SK-N-SH (cell line): Measurements from ENCODE around the gene LLGL2. TPM values are rescaled to one million over a fixed set of nuclear protein-coding genes. Genes with fewer than 3 reads are reported as not detected.
A peak's percentile ranks its signal among the peaks of the same experiment; 100 is the strongest.

ENCODE experiments used
- CTCF ChIA-PET: fragments of 300-600, 350-600 bp; formaldehyde crosslinking; extraction: SDS; loops from one replicate; lab custom pipeline; 2021; lab: Yijun Ruan, JAX
- POLR2A ChIA-PET: fragments of 350-600 bp; sonication (Branson Sonifier 250); formaldehyde crosslinking; extraction: SDS; loops from one replicate; lab custom pipeline; 2020; ENCODE audit warnings: antibody characterized with exemption, inconsistent platforms; lab: Yijun Ruan, JAX
- DNase-seq: peaks from one replicate; pipeline ENCODE4 v3.0.0; 2012
- H2AFZ ChIP-seq: fragments of 200-600 bp; sonication (generic); 2 replicates; pipeline ENCODE4 v1.8.1; 2016; ENCODE audit warnings: antibody characterized with exemption, mild to moderate bottlenecking, low read depth
- H3F3A ChIP-seq: fragments of 200-600 bp; sonication (generic); replicated peaks from 2 replicates; pipeline ENCODE3; 2016; ENCODE audit warnings: antibody characterized with exemption, mild to moderate bottlenecking; ENCODE audit not compliant: insufficient read depth
- H3K27ac ChIP-seq, 2 experiments: fragments of 200-500 bp in 1 of 2; fragments of 200-600 bp in 1 of 2; sonication (Bioruptor generic) in 1 of 2; sonication (generic), shearing (Covaris generic) in 1 of 2; 2 replicates each; pipeline versions ENCODE4 v1.5.1 to v1.6.1; 2014 to 2016; ENCODE audit warnings: low read depth in 2 of 2, inconsistent platforms in 1 of 2, low read length in 1 of 2, mild to moderate bottlenecking in 1 of 2, mixed read lengths in 1 of 2
- H3K27me3 ChIP-seq: fragments of 200-600 bp; sonication (generic), shearing (Covaris generic); 2 replicates; pipeline ENCODE4 v1.6.1; 2016; ENCODE audit warnings: mixed run types; ENCODE audit not compliant: insufficient read depth
- H3K36me3 ChIP-seq, 2 experiments: fragments of 200-500 bp in 1 of 2; fragments of 200-600 bp in 1 of 2; sonication (Bioruptor generic) in 1 of 2; sonication (generic) in 1 of 2; replicated peaks in 1 of 2; 2 replicates each; pipeline versions ENCODE3 to v1.5.1; 2014 to 2016; ENCODE audit warnings: low read length in 1 of 2, mild to moderate bottlenecking in 1 of 2; ENCODE audit not compliant: insufficient read depth in 2 of 2, control insufficient read depth in 1 of 2
- H3K4me1 ChIP-seq, 2 experiments: fragments of 200-500 bp in 1 of 2; fragments of 200-600 bp in 1 of 2; sonication (Bioruptor generic) in 1 of 2; sonication (generic), shearing (Covaris generic) in 1 of 2; 2 replicates each; pipeline versions ENCODE4 v1.5.1 to v1.6.1; 2014 to 2016; ENCODE audit warnings: low read depth in 1 of 2, low read length in 1 of 2, mixed run types in 1 of 2; ENCODE audit not compliant: insufficient read depth in 2 of 2, control insufficient read depth in 1 of 2
- H3K4me2 ChIP-seq: fragments of 200-600 bp; sonication (generic), shearing (Covaris generic); 2 replicates; pipeline ENCODE4 v1.6.1; 2017; ENCODE audit warnings: mixed run types
- H3K4me3 ChIP-seq, 2 experiments: fragments of 200-500 bp in 1 of 2; fragments of 200-600 bp in 1 of 2; sonication (Bioruptor generic) in 1 of 2; sonication (generic), shearing (Covaris generic) in 1 of 2; 2 replicates each; pipeline versions ENCODE4 v1.5.1 to v1.8.1; 2014 to 2016; ENCODE audit warnings: low read depth in 2 of 2, inconsistent platforms in 1 of 2, low read length in 1 of 2, mild to moderate bottlenecking in 1 of 2, mixed read lengths in 1 of 2, moderate library complexity in 1 of 2
- H3K79me2 ChIP-seq: fragments of 200-600 bp; sonication (generic); 2 replicates; pipeline ENCODE4 v1.8.1; 2017; ENCODE audit warnings: mild to moderate bottlenecking; ENCODE audit not compliant: insufficient read depth
- H3K9ac ChIP-seq: fragments of 200-600 bp; sonication (generic); 2 replicates; pipeline ENCODE4 v1.6.1; 2017; ENCODE audit warnings: mixed run types
- H3K9me2 ChIP-seq: fragments of 200-600 bp; sonication (generic); 2 replicates; pipeline ENCODE4 v1.6.1; 2017; ENCODE audit warnings: mixed run types
- H3K9me3 ChIP-seq: fragments of 200-600 bp; sonication (generic); 2 replicates; pipeline ENCODE4 v1.6.1; 2017; ENCODE audit warnings: mixed run types, mild to moderate bottlenecking, moderate library complexity
- H4K20me1 ChIP-seq: fragments of 200-600 bp; sonication (generic); 2 replicates; pipeline ENCODE4 v1.6.1; 2017; ENCODE audit warnings: mild to moderate bottlenecking, mixed run types; ENCODE audit not compliant: insufficient read depth
- CTCF ChIP-seq: fragments of 200-600 bp; sonication (generic); IDR thresholded peaks from 2 replicates; pipeline ENCODE4 v1.6.1; 2017; ENCODE audit warnings: antibody characterized with exemption, mild to moderate bottlenecking, moderate library complexity
- ELF1 ChIP-seq: IDR thresholded peaks from 2 replicates; pipeline ENCODE4 v1.4.0; 2012
- EP300 ChIP-seq, 2 experiments: IDR thresholded peaks; 2 replicates each; pipeline versions ENCODE4 v1.4.0 to v1.6.1; 2012; ENCODE audit warnings: borderline replicate concordance in 1 of 2, low read depth in 1 of 2, low read length in 1 of 2
- FOSL2 ChIP-seq: IDR thresholded peaks from 2 replicates; pipeline ENCODE4 v1.4.0; 2012; ENCODE audit warnings: low read depth, mild to moderate bottlenecking, moderate library complexity, borderline replicate concordance
- FOXJ3 ChIP-seq: sonication (generic); formaldehyde crosslinking; IDR thresholded peaks from 2 replicates; pipeline ENCODE4 v1.5.1; 2020; ENCODE audit warnings: mild to moderate bottlenecking, missing genetic modification reagents
- GABPA ChIP-seq: IDR thresholded peaks from 2 replicates; pipeline ENCODE4 v1.4.0; 2012; ENCODE audit warnings: low read depth, mild to moderate bottlenecking
- GATA2 ChIP-seq: sonication (generic); formaldehyde crosslinking; IDR thresholded peaks from 2 replicates; pipeline ENCODE4 v1.5.0; 2020; ENCODE audit warnings: mild to moderate bottlenecking, missing genetic modification reagents
- MEF2A ChIP-seq: IDR thresholded peaks from 2 replicates; pipeline ENCODE4 v1.4.0; 2012; ENCODE audit warnings: low read depth, borderline replicate concordance
- MXI1 ChIP-seq: IDR thresholded peaks from 2 replicates; pipeline ENCODE4 v1.6.1; 2012; ENCODE audit warnings: mild to moderate bottlenecking, low read depth, low read length, improper control_type of control experiment
- NFIC ChIP-seq: IDR thresholded peaks from 2 replicates; pipeline ENCODE4 v1.4.0; 2012; ENCODE audit warnings: borderline replicate concordance
- NRF1 ChIP-seq: IDR thresholded peaks from 2 replicates; pipeline ENCODE4 v1.6.1; 2012; ENCODE audit warnings: low read depth, mild to moderate bottlenecking, low read length
- PBX3 ChIP-seq: IDR thresholded peaks from 2 replicates; pipeline ENCODE4; 2012
- POLR2AphosphoS5 ChIP-seq: IDR thresholded peaks from 2 replicates; pipeline ENCODE4 v1.6.1; 2012; ENCODE audit warnings: low read depth, low read length
- RAD21 ChIP-seq: IDR thresholded peaks from 2 replicates; pipeline ENCODE4 v1.6.1; 2012; ENCODE audit warnings: mild to moderate bottlenecking, low read length
- REST ChIP-seq: IDR thresholded peaks from 2 replicates; pipeline ENCODE4 v1.6.1; 2012; ENCODE audit warnings: mild to moderate bottlenecking, low read depth, low read length, moderate library complexity
- RFX5 ChIP-seq: IDR thresholded peaks from 2 replicates; pipeline ENCODE4 v1.6.1; 2012; ENCODE audit warnings: mild to moderate bottlenecking, improper control_type of control experiment, low read length
- RXRA ChIP-seq: IDR thresholded peaks from 2 replicates; pipeline ENCODE4 v1.4.0; 2012; ENCODE audit warnings: low read depth, mild to moderate bottlenecking, borderline replicate concordance
- SIN3A ChIP-seq: IDR thresholded peaks from 2 replicates; pipeline ENCODE4 v1.6.1; 2012; ENCODE audit warnings: low read depth, mild to moderate bottlenecking, low read length, moderate library complexity, borderline replicate concordance
- SMC3 ChIP-seq: IDR thresholded peaks from 2 replicates; pipeline ENCODE4 v1.6.1; 2012; ENCODE audit warnings: low read depth, low read length, improper control_type of control experiment
- TAF1 ChIP-seq: IDR thresholded peaks from 2 replicates; pipeline ENCODE4 v1.6.1; 2012; ENCODE audit warnings: low read depth, mild to moderate bottlenecking, low read length, moderate library complexity, borderline replicate concordance
- TEAD4 ChIP-seq: IDR thresholded peaks from 2 replicates; pipeline ENCODE4 v1.4.0; 2012; ENCODE audit warnings: mild to moderate bottlenecking, borderline replicate concordance; ENCODE audit not compliant: insufficient read depth
- YY1 ChIP-seq: IDR thresholded peaks from 2 replicates; pipeline ENCODE4 v1.4.0; 2012; ENCODE audit warnings: low read depth, mild to moderate bottlenecking
- WGBS: methylation state at CpG from one replicate; pipeline ENCODE4 v1.1.6; 2017; ENCODE audit warnings: low lambda C conversion rate; 5-methylcytosine and 5-hydroxymethylcytosine counted together
- polyA plus RNA-seq, 3 experiments: library from polyadenylated mRNA; depleted of rRNA; stranded (reverse); fragments of >200 nt; gene quantifications; 2 replicates each; pipeline ENCODE4 v1.2.3, GENCODE V29; 2012
- TF ChIP-seq, protein P1 (sequence below): IDR thresholded peaks from 2 replicates; pipeline ENCODE4 v1.4.0; 2012; ENCODE audit warnings: low read depth, borderline replicate concordance

LLGL2 gene
- 4.4 and 6.7 TPM in 2 replicates for polyA plus RNA-seq (2012; rRNA removed)
- 1.7 and 3.1 TPM in 2 replicates for polyA plus RNA-seq (2012; cell fraction: cytosol; rRNA removed)
- polyA plus RNA-seq (2012; cell fraction: nucleus; rRNA removed) = 14.0 and 23.1 TPM in 2 replicates

- CTCF ChIA-PET = interaction anchor here (0.5 to 2.2 kb wide), 18 partner anchors 9 to 444 kb away, joined by 3 to 18 read pairs (median 3); partner anchors contain the start of genes MIF4GD and TSEN54
- Histone ChIP-seq H4K20me1 (0 out of 2 replicates have a peak, but pooled peaks cover 10% of the 10 kb centered on the region), H3K4me2 (peak within 1 kb of the TSS; percentile 88), H3K9me3 (no peaks in the 10 kb centered on the region), H3K4me3 (peak within 1 kb of the TSS; percentile 57 to 67), H3K9me2 (no peaks in the 10 kb centered on the region), H3K79me2 (no peaks in the 10 kb centered on the region), H3K27ac (no peak within 1 kb of the TSS; a peak in 1 of 4 replicates), H3K9ac (peak within 1 kb of the TSS; percentile 17; the same call in 1 of the 2 replicates), H2AFZ (peak within 1 kb of the TSS; percentile 85), H3K27me3 (peaks cover 12% of the 10 kb centered on the region; the same call in 1 of the 2 replicates), H3F3A (peaks cover 12% of the 10 kb centered on the region), H3K4me1 (peaks cover 0 to 14% of the 10 kb centered on the region in 2 experiments; a peak in 1 of 4 replicates), H3K36me3 (peaks cover 3 to 9% of the 10 kb centered on the region in 2 experiments)
- 2% methylated on average over 47 of the region's 108 CpGs for WGBS
- POLR2A ChIA-PET = interaction anchor here (0.6 to 1.3 kb wide), 3 partner anchors 9 to 68 kb away, joined by 3 to 24 read pairs (median 4); partner anchors contain the start of gene TSEN54
- DNase-seq = peak; percentile 99
- TF ChIP-seq GABPA (0 out of 2 replicates have a peak, but pooled peaks have one; percentile 6), RAD21 (peak; percentile 49), REST (no peak), NFIC (no peak), SMC3 (peak; percentile 47), YY1 (no peak), EP300 (IDR thresholded peaks at IDR 0.05; ENCODE audit: borderline replicate concordance in 1 of 2, low read depth in 1 of 2, low read length in 1 of 2) (no peak), ELF1 (no peak), RXRA (no peak), FOXJ3 (no peak), PBX3 (peak; percentile 1; the same call in 1 of the 2 replicates), MEF2A (no peak), POLR2AphosphoS5 (peak; percentile 4; the same call in 1 of the 2 replicates), CTCF (peak; percentile 45), SIN3A (no peak), NRF1 (peak; percentile 13; the same call in 1 of the 2 replicates), MXI1 (peak; percentile 33; the same call in 1 of the 2 replicates), TEAD4 (0 out of 2 replicates have a peak, but pooled peaks have one; percentile 15), RFX5 (no peak), GATA2 (CRISPR knock-in tag) (no peak), TAF1 (no peak), FOSL2 (no peak)
- TF ChIP-seq, protein P1, sequence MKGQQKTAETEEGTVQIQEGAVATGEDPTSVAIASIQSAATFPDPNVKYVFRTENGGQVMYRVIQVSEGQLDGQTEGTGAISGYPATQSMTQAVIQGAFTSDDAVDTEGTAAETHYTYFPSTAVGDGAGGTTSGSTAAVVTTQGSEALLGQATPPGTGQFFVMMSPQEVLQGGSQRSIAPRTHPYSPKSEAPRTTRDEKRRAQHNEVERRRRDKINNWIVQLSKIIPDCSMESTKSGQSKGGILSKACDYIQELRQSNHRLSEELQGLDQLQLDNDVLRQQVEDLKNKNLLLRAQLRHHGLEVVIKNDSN = no peak
These were observed at the start of gene LLGL2 for GRCh38 chr17:75524970-75525805. TSS of gene LLGL2 (plus strand) at chr17:75525697. CDS start at chr17:75543427, 17,730 bp downstream.
